ENCODE data around the gene DDX10. TPM values are rescaled to one million over a fixed set of nuclear protein-coding genes. Genes with fewer than 3 reads are reported as not detected.

Gene DDX10
- total RNA-seq, 1 experiment from 2014 or later, result 48.3 TPM

- Mint-ChIP-seq H3K27me3 (ENCODE audit: low read depth) (no peaks in the 10 kb centered on the region), H3K4me1 (peaks cover 33% of the 10 kb centered on the region in 2 experiments), H3K36me3 (ENCODE audit: insufficient read depth in 1 of 3, low read depth in 3 of 3) (peaks cover 0 to 2% (median 0%) of the 10 kb centered on the region in 3 experiments; a peak in 1 of 7 replicates), H3K4me3 (no peak overlapping the region), H3K9me3 (no peaks in the 10 kb centered on the region), H3K27ac (peak overlapping the region in 2 of 3 experiments; percentile 15 to 48; a peak in 2 of 7 replicates)
- Histone ChIP-seq H3K9me3 (ENCODE audit: control insufficient read depth, low read depth, low read length) (no peaks in the 10 kb centered on the region), H2BK120ac (ENCODE audit: low read depth, low read length, poor library complexity, severe bottlenecking) (no peak overlapping the region), H2BK5ac (ENCODE audit: insufficient read length, low read length) (no peak overlapping the region), H3K4me1 (ENCODE audit: insufficient read depth, low read length) (peaks cover 8% of the 10 kb centered on the region; the same call in 1 of the 2 replicates), H4K8ac (replicated peaks; ENCODE audit: insufficient read length, low read depth, low read length) (no peak overlapping the region), H3K4ac (ENCODE audit: low read depth, low read length) (no peak overlapping the region), H3K14ac (ENCODE audit: insufficient read depth, low read length) (no peak overlapping the region), H3K56ac (ENCODE audit: insufficient read length, low read depth, low read length) (no peak overlapping the region), H3K9ac (ENCODE audit: extremely low read depth, insufficient read length, low read length) (no peak overlapping the region), H2BK12ac (ENCODE audit: insufficient read length, low read depth, low read length) (no peak overlapping the region), H4K5ac (ENCODE audit: insufficient read length, low read depth, low read length) (no peak overlapping the region), H3K18ac (ENCODE audit: insufficient read length, low read depth, low read length) (no peak overlapping the region), H3K27me3 (ENCODE audit: insufficient read depth, low read length) (no peaks in the 10 kb centered on the region), H3K23me2 (ENCODE audit: insufficient read length, low read depth, low read length, poor library complexity, severe bottlenecking) (no peaks in the 10 kb centered on the region), H3K23ac (ENCODE audit: insufficient read length, low read depth, low read length) (no peak overlapping the region), H3K27ac (ENCODE audit: insufficient read length, low read depth, low read length) (no peak overlapping the region), H2BK15ac (ENCODE audit: low read depth, low read length) (no peak overlapping the region), H2AK5ac (ENCODE audit: insufficient read length, low read length) (no peak overlapping the region), H2BK20ac (ENCODE audit: low read depth, low read length, poor library complexity, severe bottlenecking) (no peak overlapping the region), H3K4me2 (ENCODE audit: insufficient read depth, insufficient read length, low read length) (no peak overlapping the region), H2AFZ (ENCODE audit: low read length) (no peak overlapping the region), H4K20me1 (ENCODE audit: control insufficient read depth, insufficient read depth, insufficient read length) (no peaks in the 10 kb centered on the region), H3K79me1 (ENCODE audit: insufficient read depth, low read depth, low read length, poor library complexity, severe bottlenecking) (peaks cover 3% of the 10 kb centered on the region), H3T11ph (ENCODE audit: low read length) (no peak overlapping the region), H3K79me2 (ENCODE audit: insufficient read depth, low read length) (no peaks in the 10 kb centered on the region; the same call in 1 of the 2 replicates), H4K91ac (ENCODE audit: insufficient read length, low read depth, low read length) (no peak overlapping the region)
- no CpG with 5 or more reads among the region's 6 CpGs for WGBS (ENCODE audit: extremely low coverage, insufficient read length, low lambda C conversion rate)
- no peak for DNase-seq
- no peak for TF ChIP-seq CTCF (conservative IDR thresholded peaks at IDR 0.05)
Observed at GRCh38 chr11:108787105-108787504, 122.2 kb downstream of the DDX10 start.
